Measurements from ENCODE around the gene AGTRAP. TPM values are rescaled to one million over a fixed set of nuclear protein-coding genes. Genes with fewer than 3 reads are reported as not detected.

AGTRAP gene
- total and polyA plus RNA-seq, 9 of the 15 experiments (the other 6 are each of a cell fraction or from before 2014, with no cell fraction given), result 26.8 to 105 (median 57.5) TPM

DNA sequence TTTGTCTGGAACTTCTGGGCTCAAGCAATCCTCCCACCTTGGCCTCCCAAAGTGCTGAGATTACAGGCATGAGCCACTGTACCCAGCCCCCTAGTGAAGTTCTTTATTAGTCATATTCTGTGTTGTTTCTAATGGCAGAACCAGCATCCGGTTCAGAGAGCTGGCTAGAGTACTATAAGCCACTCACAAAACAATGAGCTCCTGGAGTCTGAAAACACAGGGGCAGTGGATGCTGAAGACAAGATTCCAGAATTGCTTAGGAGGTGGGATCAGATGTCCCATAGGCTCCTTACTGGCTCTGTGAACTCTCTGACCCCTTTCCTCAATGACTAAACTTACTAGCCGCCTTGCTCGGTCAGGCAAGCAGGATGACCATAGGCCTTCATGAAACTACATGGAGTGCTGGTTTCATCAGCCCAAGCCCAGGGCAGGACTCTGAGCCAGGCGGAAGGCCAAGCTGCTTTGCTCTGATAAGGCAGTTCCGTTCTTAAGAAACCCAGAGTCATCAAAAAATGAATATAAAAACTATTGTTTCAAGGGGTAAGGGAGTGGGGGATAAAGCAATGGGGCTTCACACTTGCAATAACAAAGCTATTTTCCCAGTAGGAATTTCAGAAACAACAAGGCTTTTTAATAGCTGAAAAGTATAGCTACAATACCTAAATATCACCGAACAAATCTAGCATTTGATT is 61.7 kb downstream of the AGTRAP start:
- Histone ChIP-seq H3K9me1 (ENCODE audit: control insufficient read depth, insufficient read depth, low read length) (no peaks in the 10 kb centered on the region), H3K27me3 (ENCODE audit: control insufficient read depth in 2 of 2, insufficient read depth in 2 of 2, low read length in 2 of 2) (no peaks in the 10 kb centered on the region), H3K9ac (ENCODE audit: insufficient read depth in 1 of 2, low read depth in 2 of 2, low read length in 2 of 2) (peak overlapping the region; percentile 79 to 80; a peak in 3 of 4 replicates), H4K20me1 (replicated peaks; ENCODE audit: control insufficient read depth, insufficient read depth, low read length) (no peaks in the 10 kb centered on the region), H3K4me2 (ENCODE audit: insufficient read depth, low read length) (peak overlapping the region; percentile 75), H3K79me2 (ENCODE audit: control insufficient read depth, insufficient read depth, low read length) (peaks cover 63% of the 10 kb centered on the region), H3K9me3 (replicated peaks; ENCODE audit: control insufficient read depth, insufficient read depth, low read depth, low read length) (no peaks in the 10 kb centered on the region), H3K36me3 (ENCODE audit: control insufficient read depth, insufficient read depth, low read length) (peaks cover 73% of the 10 kb centered on the region), H3K4me1 (replicated peaks in 1 of 2; ENCODE audit: control insufficient read depth in 2 of 2, insufficient read depth in 2 of 2, low read length in 2 of 2) (peaks cover 67 to 71% of the 10 kb centered on the region in 2 experiments), H3K27ac (ENCODE audit: extremely low read depth, low read depth, low read length) (peak overlapping the region; percentile 100), H2AFZ (ENCODE audit: low read depth, low read length) (0 out of 2 replicates have a peak overlapping the region, but pooled peaks have one; percentile 7), H3K4me3 (peak overlapping the region; percentile 0; the same call in 1 of the 2 replicates)
- peak; percentile 99 for FAIRE-seq
- POLR2A ChIA-PET, result interaction anchor here (0.6 to 10.5 kb wide), 24 partner anchors 9 to 437 kb away, joined by 3 to 115 read pairs (median 4); partner anchors contain the start of genes AGTRAP and CLCN6
- no TSS peak for BruUV-seq (replicated peaks)
- 3% methylated on average over 6 of the region's 6 CpGs for WGBS (ENCODE audit: insufficient coverage, low coverage, missing lambda C conversion rate)
- peak; percentile 84 to 98 (median 88) for DNase-seq (ENCODE audit: extremely low read depth in 1 of 4, low spot score in 3 of 4)
- intact Hi-C loops (cut with micrococcal nuclease) (loop anchor here (1.0 to 5.0 kb wide), 3 partner anchors 9 to 111 kb away; partner anchors contain the start of genes AGTRAP and CLCN6), in situ Hi-C loops (cut with MboI) (no loop called here)
- ATAC-seq, result peak; percentile 76
- CTCF ChIA-PET (ENCODE audit: low intra/inter-chr PET ratio), result no interaction called here
- no peak for TF ChIP-seq HEY1 (CRISPR knock-in tag; IDR thresholded peaks at IDR 0.05; ENCODE audit: borderline replicate concordance)
- TF ChIP-seq NCOA4 (IDR thresholded peaks at IDR 0.05; ENCODE audit: partially characterized antibody), result no peak
- no peak for TF ChIP-seq NR2C1 (IDR thresholded peaks at IDR 0.05)
- TF ChIP-seq NR2C1 (tag; IDR thresholded peaks at IDR 0.05), result peak; percentile 90
- no peak for TF ChIP-seq SRSF7 (optimal IDR thresholded peaks at IDR 0.05; ENCODE audit: low read depth, low read length)
- TF ChIP-seq, protein P1, sequence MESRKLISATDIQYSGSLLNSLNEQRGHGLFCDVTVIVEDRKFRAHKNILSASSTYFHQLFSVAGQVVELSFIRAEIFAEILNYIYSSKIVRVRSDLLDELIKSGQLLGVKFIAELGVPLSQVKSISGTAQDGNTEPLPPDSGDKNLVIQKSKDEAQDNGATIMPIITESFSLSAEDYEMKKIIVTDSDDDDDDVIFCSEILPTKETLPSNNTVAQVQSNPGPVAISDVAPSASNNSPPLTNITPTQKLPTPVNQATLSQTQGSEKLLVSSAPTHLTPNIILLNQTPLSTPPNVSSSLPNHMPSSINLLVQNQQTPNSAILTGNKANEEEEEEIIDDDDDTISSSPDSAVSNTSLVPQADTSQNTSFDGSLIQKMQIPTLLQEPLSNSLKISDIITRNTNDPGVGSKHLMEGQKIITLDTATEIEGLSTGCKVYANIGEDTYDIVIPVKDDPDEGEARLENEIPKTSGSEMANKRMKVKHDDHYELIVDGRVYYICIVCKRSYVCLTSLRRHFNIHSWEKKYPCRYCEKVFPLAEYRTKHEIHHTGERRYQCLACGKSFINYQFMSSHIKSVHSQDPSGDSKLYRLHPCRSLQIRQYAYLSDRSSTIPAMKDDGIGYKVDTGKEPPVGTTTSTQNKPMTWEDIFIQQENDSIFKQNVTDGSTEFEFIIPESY (CRISPR knock-in tag; IDR thresholded peaks at IDR 0.05), result no peak; the same call in 1 of the 2 replicates
- TF ChIP-seq NFYB (IDR thresholded peaks at IDR 0.05; ENCODE audit: extremely low read depth, insufficient read length), result no peak
- no peak; the same call in 1 of the 2 replicates for TF ChIP-seq ZNF41 (CRISPR knock-in tag; conservative IDR thresholded peaks at IDR 0.05)
- TF ChIP-seq, protein P2, sequence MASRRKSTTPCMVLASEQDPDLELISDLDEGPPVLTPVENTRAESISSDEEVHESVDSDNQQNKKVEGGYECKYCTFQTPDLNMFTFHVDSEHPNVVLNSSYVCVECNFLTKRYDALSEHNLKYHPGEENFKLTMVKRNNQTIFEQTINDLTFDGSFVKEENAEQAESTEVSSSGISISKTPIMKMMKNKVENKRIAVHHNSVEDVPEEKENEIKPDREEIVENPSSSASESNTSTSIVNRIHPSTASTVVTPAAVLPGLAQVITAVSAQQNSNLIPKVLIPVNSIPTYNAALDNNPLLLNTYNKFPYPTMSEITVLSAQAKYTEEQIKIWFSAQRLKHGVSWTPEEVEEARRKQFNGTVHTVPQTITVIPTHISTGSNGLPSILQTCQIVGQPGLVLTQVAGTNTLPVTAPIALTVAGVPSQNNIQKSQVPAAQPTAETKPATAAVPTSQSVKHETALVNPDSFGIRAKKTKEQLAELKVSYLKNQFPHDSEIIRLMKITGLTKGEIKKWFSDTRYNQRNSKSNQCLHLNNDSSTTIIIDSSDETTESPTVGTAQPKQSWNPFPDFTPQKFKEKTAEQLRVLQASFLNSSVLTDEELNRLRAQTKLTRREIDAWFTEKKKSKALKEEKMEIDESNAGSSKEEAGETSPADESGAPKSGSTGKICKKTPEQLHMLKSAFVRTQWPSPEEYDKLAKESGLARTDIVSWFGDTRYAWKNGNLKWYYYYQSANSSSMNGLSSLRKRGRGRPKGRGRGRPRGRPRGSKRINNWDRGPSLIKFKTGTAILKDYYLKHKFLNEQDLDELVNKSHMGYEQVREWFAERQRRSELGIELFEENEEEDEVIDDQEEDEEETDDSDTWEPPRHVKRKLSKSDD (conservative IDR thresholded peaks at IDR 0.05; ENCODE audit: low read length), result no peak
- no peak for TF ChIP-seq MCM5 (IDR thresholded peaks at IDR 0.05; ENCODE audit: low read depth)
- TF ChIP-seq HNRNPK (IDR thresholded peaks at IDR 0.05; ENCODE audit: low read depth, low read length, poor library complexity, severe bottlenecking), result no peak
- TF ChIP-seq, protein P3, sequence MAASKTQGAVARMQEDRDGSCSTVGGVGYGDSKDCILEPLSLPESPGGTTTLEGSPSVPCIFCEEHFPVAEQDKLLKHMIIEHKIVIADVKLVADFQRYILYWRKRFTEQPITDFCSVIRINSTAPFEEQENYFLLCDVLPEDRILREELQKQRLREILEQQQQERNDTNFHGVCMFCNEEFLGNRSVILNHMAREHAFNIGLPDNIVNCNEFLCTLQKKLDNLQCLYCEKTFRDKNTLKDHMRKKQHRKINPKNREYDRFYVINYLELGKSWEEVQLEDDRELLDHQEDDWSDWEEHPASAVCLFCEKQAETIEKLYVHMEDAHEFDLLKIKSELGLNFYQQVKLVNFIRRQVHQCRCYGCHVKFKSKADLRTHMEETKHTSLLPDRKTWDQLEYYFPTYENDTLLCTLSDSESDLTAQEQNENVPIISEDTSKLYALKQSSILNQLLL (CRISPR knock-in tag; IDR thresholded peaks at IDR 0.05; ENCODE audit: borderline replicate concordance), result no peak
- peak in 1 of 2 experiments; percentile 78; a peak in 2 of 4 replicates for TF ChIP-seq TBL1XR1 (IDR thresholded peaks at IDR 0.05; ENCODE audit: low read length in 2 of 2)
- no peak for TF ChIP-seq RBM17 (IDR thresholded peaks at IDR 0.05; ENCODE audit: borderline replicate concordance, low read depth, low read length)
- 0 out of 2 replicates have a peak, but pooled peaks have one; percentile 35 for TF ChIP-seq XRCC5 (IDR thresholded peaks at IDR 0.05; ENCODE audit: low read depth, low read length)
